ENCODE results near the gene ABHD10.

DNA sequence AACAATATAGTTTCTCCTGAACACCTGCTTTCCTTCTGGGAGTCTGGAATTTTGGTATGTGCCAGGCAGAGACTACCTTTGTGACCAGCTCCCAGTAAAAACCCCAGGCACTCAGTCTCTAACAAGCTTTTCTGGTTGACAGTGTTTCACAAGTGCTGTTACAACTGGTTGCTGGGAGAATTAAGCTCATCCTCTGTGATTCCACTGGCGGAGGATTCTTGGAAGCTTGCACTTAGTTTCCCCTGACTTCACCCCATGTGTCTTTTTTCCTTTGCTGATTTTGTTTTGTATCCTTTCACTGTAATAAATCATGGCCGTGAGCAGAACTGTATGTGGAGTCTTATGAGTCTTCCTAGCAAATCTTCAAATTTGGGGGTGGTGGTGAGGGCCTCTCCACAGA lies 14.2 kb downstream of the ABHD10 start:
- TF ChIP-seq, protein P1, sequence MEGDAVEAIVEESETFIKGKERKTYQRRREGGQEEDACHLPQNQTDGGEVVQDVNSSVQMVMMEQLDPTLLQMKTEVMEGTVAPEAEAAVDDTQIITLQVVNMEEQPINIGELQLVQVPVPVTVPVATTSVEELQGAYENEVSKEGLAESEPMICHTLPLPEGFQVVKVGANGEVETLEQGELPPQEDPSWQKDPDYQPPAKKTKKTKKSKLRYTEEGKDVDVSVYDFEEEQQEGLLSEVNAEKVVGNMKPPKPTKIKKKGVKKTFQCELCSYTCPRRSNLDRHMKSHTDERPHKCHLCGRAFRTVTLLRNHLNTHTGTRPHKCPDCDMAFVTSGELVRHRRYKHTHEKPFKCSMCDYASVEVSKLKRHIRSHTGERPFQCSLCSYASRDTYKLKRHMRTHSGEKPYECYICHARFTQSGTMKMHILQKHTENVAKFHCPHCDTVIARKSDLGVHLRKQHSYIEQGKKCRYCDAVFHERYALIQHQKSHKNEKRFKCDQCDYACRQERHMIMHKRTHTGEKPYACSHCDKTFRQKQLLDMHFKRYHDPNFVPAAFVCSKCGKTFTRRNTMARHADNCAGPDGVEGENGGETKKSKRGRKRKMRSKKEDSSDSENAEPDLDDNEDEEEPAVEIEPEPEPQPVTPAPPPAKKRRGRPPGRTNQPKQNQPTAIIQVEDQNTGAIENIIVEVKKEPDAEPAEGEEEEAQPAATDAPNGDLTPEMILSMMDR (conservative IDR thresholded peaks at IDR 0.05): no peak
- no peak for TF ChIP-seq EZH2 (IDR thresholded peaks at IDR 0.05; ENCODE audit: low read depth)
